Brain microvascular endothelial cell (primary cell): ENCODE results near the gene ASXL2.
A peak's percentile ranks its signal among the peaks of the same experiment; 100 is the strongest.
"Not testable (repeated sequence)": the region's sequence is repeated elsewhere in the genome, so short reads cannot be mapped to it uniquely, and the experiment has no call there.

Experiments used
- DNase-seq: peaks from one replicate; pipeline ENCODE4 v3.0.0-alpha.2; 2020
- H3K27ac ChIP-seq: fragments of 250-450 bp; sonication (Bioruptor Pico); 2 replicates; pipeline ENCODE4 v1.5.1; 2020; ENCODE audit warnings: mild to moderate bottlenecking, moderate library complexity
- H3K27me3 ChIP-seq: fragments of 250-450 bp; sonication (Bioruptor Pico); replicated peaks from 2 replicates; pipeline ENCODE4 v1.5.1; 2020; ENCODE audit warnings: mild to moderate bottlenecking
- H3K36me3 ChIP-seq: fragments of 250-450 bp; sonication (Bioruptor Pico); replicated peaks from 2 replicates; pipeline ENCODE4 v1.5.1; 2020; ENCODE audit warnings: mild to moderate bottlenecking
- H3K4me3 ChIP-seq: 2 replicates; pipeline ENCODE4 v1.5.1; 2011; ENCODE audit warnings: low read depth, mild to moderate bottlenecking, control low read depth, low read length, moderate library complexity
- CTCF ChIP-seq: IDR thresholded peaks from 2 replicates; pipeline ENCODE4 v1.5.1; 2011; ENCODE audit warnings: low read depth, mild to moderate bottlenecking, moderate library complexity, low read length, control low read depth, inconsistent platforms; ENCODE audit errors: missing control alignments
- in situ Hi-C: cut with HindIII; loops from 2 replicates; pipeline ENCODE4 v1.10.0; 2017; ENCODE audit warnings: low sequenced_read_pairs, low pct_ligation_motif_present

Gene ASXL2

GRCh38 chr2:25917832-25918231, 39.5 kb upstream of the ASXL2 start:
- in situ Hi-C loops: no loop called here

DNA sequence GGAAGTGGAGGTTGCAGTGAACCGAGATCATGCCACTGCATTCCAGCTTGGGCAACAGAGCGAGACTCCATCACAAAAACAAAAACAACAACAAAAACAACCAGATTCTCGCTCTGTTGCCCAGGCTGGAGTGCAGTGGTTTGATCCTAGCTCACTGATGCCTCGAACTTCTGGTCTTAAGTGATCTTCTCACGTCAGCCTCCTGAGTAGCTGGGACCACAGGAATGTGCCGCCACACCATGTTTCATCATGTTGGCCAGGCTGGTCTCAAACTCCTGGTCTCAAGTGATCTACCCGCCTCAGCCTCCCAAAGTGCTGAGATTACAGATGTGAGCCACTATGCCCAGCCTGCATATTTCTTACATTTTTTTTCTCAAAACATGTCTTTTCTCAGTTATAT, 39.1 kb upstream of the ASXL2 start:
- H3K27me3 ChIP-seq, H3K4me3 ChIP-seq, in situ Hi-C loops, H3K27ac ChIP-seq, H3K36me3 ChIP-seq: not testable (repeated sequence)
- peak; percentile 25 for DNase-seq

More at GRCh38 chr2:25917832-25918231, 39.5 kb upstream of the ASXL2 start:
- H3K27ac ChIP-seq: no peak overlapping the region
- H3K36me3 ChIP-seq: no peaks in the 10 kb centered on the region
- no peak overlapping the region for H3K4me3 ChIP-seq
- no peak for DNase-seq
- H3K27me3 ChIP-seq: no peaks in the 10 kb centered on the region
- TF ChIP-seq CTCF: no peak

- H3K36me3 ChIP-seq, in situ Hi-C loops, H3K27me3 ChIP-seq, DNase-seq, H3K4me3 ChIP-seq, H3K27ac ChIP-seq: not testable (repeated sequence)
These were observed 37.9 kb upstream of the ASXL2 start for GRCh38 chr2:25915944-25916772.

DNA sequence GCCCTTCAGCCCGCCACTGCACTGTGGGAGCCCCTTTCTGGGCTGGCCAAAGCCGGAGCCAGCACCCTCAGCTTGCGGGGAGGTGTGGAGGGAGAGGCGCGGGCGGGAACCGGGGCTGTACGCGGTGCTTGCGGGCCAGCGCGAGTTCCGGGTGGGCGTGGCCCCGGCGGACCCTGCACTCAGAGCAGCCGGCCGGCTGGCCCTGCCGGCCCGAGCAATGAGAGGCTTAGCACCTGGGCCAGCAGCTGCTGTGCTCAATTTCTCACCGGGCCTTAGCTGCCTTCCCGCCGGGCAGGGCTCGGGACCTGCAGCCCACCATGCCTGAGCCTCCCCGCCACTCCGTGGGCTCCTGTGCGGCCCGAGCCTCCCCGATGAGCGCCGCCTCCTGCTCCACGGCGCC, 37.1 kb upstream of the ASXL2 start:
- in situ Hi-C loops, DNase-seq, H3K36me3 ChIP-seq, H3K4me3 ChIP-seq, H3K27me3 ChIP-seq, H3K27ac ChIP-seq: not testable (repeated sequence)

DNA sequence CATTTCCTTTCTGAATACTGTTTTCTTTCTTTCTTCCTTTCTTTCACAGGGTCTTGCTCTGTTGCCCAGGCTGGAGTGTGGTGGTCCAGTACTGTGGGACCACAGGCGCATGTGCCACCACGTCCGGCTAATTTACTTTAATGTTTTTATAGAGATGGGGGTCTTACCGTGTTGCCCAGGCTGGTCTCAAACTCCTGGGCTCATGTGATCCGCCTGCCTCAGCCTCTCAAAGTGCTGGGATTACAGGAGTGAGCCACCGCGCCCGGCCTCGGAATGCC, 35.3 kb upstream of the ASXL2 start:
- in situ Hi-C loops: not testable (repeated sequence)

GRCh38 chr2:25912851-25913695, 34.8 kb upstream of the ASXL2 start:
- no peaks in the 10 kb centered on the region for H3K27me3 ChIP-seq
- DNase-seq: no peak
- in situ Hi-C loops: no loop called here

More for the DNA sequence above, 35.3 kb upstream of the ASXL2 start:
- H3K36me3 ChIP-seq, DNase-seq, H3K4me3 ChIP-seq, H3K27ac ChIP-seq, H3K27me3 ChIP-seq: not testable (repeated sequence)

DNA sequence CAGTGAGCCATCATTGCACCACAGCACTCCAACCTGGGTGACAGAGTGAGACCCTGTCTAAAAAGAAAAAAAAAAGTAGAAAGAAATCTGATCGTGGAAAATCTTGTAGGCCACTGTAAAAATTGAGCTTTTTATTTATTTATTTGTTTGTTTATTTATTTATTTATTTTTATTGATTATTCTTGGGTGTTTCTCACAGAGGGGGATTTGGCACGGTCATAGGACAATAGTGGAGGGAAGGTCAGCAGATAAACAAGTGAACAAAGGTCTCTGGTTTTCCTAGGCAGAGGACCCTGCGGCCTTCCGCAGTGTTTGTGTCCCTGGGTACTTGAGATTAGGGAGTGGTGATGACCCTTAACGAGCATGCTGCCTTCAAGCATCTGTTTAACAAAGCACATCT, 31.3 kb upstream of the ASXL2 start:
- DNase-seq, H3K4me3 ChIP-seq, H3K27me3 ChIP-seq, in situ Hi-C loops, H3K36me3 ChIP-seq, H3K27ac ChIP-seq: not testable (repeated sequence)

More at GRCh38 chr2:25912851-25913695, 34.8 kb upstream of the ASXL2 start:
- Histone ChIP-seq H3K27ac (no peak overlapping the region), H3K36me3 (no peaks in the 10 kb centered on the region), H3K4me3 (no peak overlapping the region)
- no peak for TF ChIP-seq CTCF

- H3K27ac ChIP-seq: no peak overlapping the region
- no peak for TF ChIP-seq CTCF
- no peaks in the 10 kb centered on the region for H3K36me3 ChIP-seq
- no peak for DNase-seq
- in situ Hi-C loops: no loop called here
- H3K4me3 ChIP-seq: no peak overlapping the region
- no peaks in the 10 kb centered on the region for H3K27me3 ChIP-seq
These were observed 26.8 kb upstream of the ASXL2 start for GRCh38 chr2:25905126-25905525.
